Fibroblast of lung (primary cell): ENCODE results near the gene GABRE. TPM values are rescaled to one million over a fixed set of nuclear protein-coding genes. Genes with fewer than 3 reads are reported as not detected.

Source experiments
- DNase-seq, 2 donors: peaks; one replicate each; pipeline versions ENCODE4 v3.0.0 to v3.0.0-alpha.2; 2010; ENCODE audit warnings: low read depth in 2 of 2
- H2AFZ ChIP-seq: 2 replicates; pipeline ENCODE4 v1.5.1; 2012; ENCODE audit warnings: low read length, control low read depth, inconsistent platforms
- H3K27ac ChIP-seq: 2 replicates; pipeline ENCODE4 v1.5.1; 2011; ENCODE audit warnings: low read length, control low read depth; ENCODE audit not compliant: insufficient read depth
- H3K27me3 ChIP-seq: 2 replicates; pipeline ENCODE4 v1.5.1; 2011; ENCODE audit warnings: mild to moderate bottlenecking, low read length; ENCODE audit not compliant: control insufficient read depth, insufficient read depth
- H3K36me3 ChIP-seq: 2 replicates; pipeline ENCODE4 v1.5.1; 2011; ENCODE audit warnings: low read length; ENCODE audit not compliant: control insufficient read depth, insufficient read depth
- H3K4me1 ChIP-seq: 2 replicates; pipeline ENCODE4 v1.5.1; 2011; ENCODE audit warnings: low read length; ENCODE audit not compliant: control insufficient read depth, insufficient read depth; ENCODE audit errors: extremely low read depth
- H3K4me2 ChIP-seq: 2 replicates; pipeline ENCODE4 v1.5.1; 2011; ENCODE audit warnings: low read length, control low read depth; ENCODE audit not compliant: insufficient read depth; ENCODE audit errors: extremely low read depth
- H3K4me3 ChIP-seq, 4 experiments: fragments of 200-600 bp in 1 of 4; sonication (generic) in 1 of 4; replicated peaks in 1 of 4; 2 replicates each; pipeline ENCODE4 v1.5.1; 2011 to 2016; ENCODE audit warnings: low read length in 4 of 4, low read depth in 3 of 4, mild to moderate bottlenecking in 3 of 4, control low read depth in 2 of 4, inconsistent platforms in 1 of 4, mixed read lengths in 1 of 4; ENCODE audit not compliant: insufficient read depth in 1 of 4; ENCODE audit errors: control extremely low read depth in 1 of 4
- H3K79me2 ChIP-seq: 2 replicates; pipeline ENCODE4 v1.5.1; 2012; ENCODE audit warnings: mild to moderate bottlenecking, low read length, inconsistent platforms; ENCODE audit not compliant: control insufficient read depth, insufficient read depth
- H3K9ac ChIP-seq: 2 replicates; pipeline ENCODE4 v1.5.1; 2011; ENCODE audit warnings: mild to moderate bottlenecking, low read length, control low read depth; ENCODE audit not compliant: insufficient read depth
- H3K9me3 ChIP-seq: 2 replicates; pipeline ENCODE4 v1.5.1; 2012; ENCODE audit warnings: low read depth, low read length; ENCODE audit not compliant: control insufficient read depth, insufficient read depth
- H4K20me1 ChIP-seq: 2 replicates; pipeline ENCODE4 v1.5.1; 2011; ENCODE audit warnings: low read length; ENCODE audit not compliant: control insufficient read depth, insufficient read depth; ENCODE audit errors: extremely low read depth
- EZH2 ChIP-seq: IDR thresholded peaks from 2 replicates; pipeline ENCODE4 v1.5.1; 2012; ENCODE audit warnings: low read length, control low read depth, mild to moderate bottlenecking; ENCODE audit errors: missing control alignments
- polyA plus RNA-seq, 2 donors: library from polyadenylated mRNA; depleted of rRNA in 1 of 2; stranded (reverse) in 1 of 2; unstranded in 1 of 2; fragments of >200 nt; gene quantifications; 2 replicates each; pipeline ENCODE4 v1.2.1, GENCODE V29; 2011 to 2012; ENCODE audit warnings: missing spikeins in 1 of 2
- total RNA-seq: library from RNA; depleted of rRNA; stranded (reverse); fragments of >200 nt; gene quantifications from 2 replicates; pipeline ENCODE4 v1.2.1, GENCODE V29; 2014
- TF ChIP-seq, protein P1 (sequence below), 2 donors: IDR thresholded peaks in 1 of 2; conservative IDR thresholded peaks in 1 of 2; 1 replicate in 1 of 2; 2 replicates in 1 of 2; pipeline ENCODE4 v1.5.1; 2011 to 2012; ENCODE audit warnings: low read length in 2 of 2, control low read depth in 1 of 2, inconsistent platforms in 1 of 2, low read depth in 1 of 2, mild to moderate bottlenecking in 1 of 2

GABRE gene
- total and polyA plus RNA-seq, 2 donors (not counting 1 experiment from before 2014, with no cell fraction given) = 2.0 to 3.8 TPM

DNA sequence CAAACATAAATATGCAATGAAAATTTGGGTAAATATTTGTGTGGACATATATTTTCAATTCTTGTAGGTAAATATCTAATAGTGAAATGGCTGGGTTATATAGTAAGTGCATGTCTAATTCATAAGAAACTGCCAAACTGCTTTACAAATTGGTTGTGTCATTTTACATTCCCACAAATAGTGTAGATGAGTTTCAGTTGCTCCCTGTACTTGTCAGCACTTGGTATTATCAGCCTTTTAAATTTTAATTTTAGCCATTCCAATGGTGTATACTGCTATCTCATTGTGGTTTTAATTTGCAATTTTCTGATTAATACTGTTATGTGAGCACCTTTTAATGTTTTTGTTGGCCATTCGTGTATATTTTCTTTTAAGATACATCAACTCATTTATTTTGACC, 23.1 kb upstream of the GABRE start:
- Histone ChIP-seq H3K27me3 (no peaks in the 10 kb centered on the region), H3K9ac (no peak overlapping the region), H2AFZ (no peak overlapping the region), H3K4me3 (no peak overlapping the region), H3K9me3 (no peaks in the 10 kb centered on the region), H4K20me1 (no peaks in the 10 kb centered on the region), H3K4me2 (no peak overlapping the region), H3K36me3 (no peaks in the 10 kb centered on the region), H3K27ac (no peak overlapping the region), H3K79me2 (no peaks in the 10 kb centered on the region), H3K4me1 (no peaks in the 10 kb centered on the region)
- TF ChIP-seq, protein P1, sequence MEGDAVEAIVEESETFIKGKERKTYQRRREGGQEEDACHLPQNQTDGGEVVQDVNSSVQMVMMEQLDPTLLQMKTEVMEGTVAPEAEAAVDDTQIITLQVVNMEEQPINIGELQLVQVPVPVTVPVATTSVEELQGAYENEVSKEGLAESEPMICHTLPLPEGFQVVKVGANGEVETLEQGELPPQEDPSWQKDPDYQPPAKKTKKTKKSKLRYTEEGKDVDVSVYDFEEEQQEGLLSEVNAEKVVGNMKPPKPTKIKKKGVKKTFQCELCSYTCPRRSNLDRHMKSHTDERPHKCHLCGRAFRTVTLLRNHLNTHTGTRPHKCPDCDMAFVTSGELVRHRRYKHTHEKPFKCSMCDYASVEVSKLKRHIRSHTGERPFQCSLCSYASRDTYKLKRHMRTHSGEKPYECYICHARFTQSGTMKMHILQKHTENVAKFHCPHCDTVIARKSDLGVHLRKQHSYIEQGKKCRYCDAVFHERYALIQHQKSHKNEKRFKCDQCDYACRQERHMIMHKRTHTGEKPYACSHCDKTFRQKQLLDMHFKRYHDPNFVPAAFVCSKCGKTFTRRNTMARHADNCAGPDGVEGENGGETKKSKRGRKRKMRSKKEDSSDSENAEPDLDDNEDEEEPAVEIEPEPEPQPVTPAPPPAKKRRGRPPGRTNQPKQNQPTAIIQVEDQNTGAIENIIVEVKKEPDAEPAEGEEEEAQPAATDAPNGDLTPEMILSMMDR (conservative IDR thresholded peaks at IDR 0.05 in 1 of 2, IDR thresholded peaks at IDR 0.05 in 1 of 2; ENCODE audit: low read depth in 1 of 2, low read length in 2 of 2) = no peak
- TF ChIP-seq EZH2 = no peak
- DNase-seq = no peak

DNA sequence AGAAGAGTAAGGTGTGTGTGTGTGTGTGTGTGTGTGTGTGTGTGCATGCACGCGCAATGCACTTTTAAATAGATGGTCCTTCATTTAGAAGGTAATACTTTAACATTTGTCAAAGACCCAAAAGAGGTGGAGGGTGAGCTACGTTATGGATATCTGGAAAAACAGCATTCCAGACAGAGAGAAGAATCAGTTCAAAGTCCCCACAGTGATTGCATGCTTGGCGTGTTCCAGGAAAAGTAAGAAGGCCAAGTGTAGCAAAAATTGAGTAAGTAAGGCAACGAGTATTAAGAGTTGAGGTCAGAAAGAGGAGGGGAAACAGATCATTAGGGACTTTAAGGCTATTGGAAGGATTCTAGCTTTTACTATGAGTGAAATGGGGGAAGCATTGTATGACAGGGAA, 21.9 kb upstream of the GABRE start:
- no peak overlapping the region for H3K9ac ChIP-seq
- H3K79me2 ChIP-seq = no peaks in the 10 kb centered on the region
- no peaks in the 10 kb centered on the region for H3K4me1 ChIP-seq
- no peak overlapping the region for H3K4me3 ChIP-seq
- H3K4me2 ChIP-seq = no peak overlapping the region
- no peaks in the 10 kb centered on the region for H3K27me3 ChIP-seq
- TF ChIP-seq, protein P1 (conservative IDR thresholded peaks at IDR 0.05 in 1 of 2, IDR thresholded peaks at IDR 0.05 in 1 of 2; ENCODE audit: low read depth in 1 of 2, low read length in 2 of 2) = no peak
- TF ChIP-seq EZH2 = no peak
- no peaks in the 10 kb centered on the region for H4K20me1 ChIP-seq
- no peak overlapping the region for H2AFZ ChIP-seq
- H3K27ac ChIP-seq = no peak overlapping the region
- no peaks in the 10 kb centered on the region for H3K36me3 ChIP-seq
- DNase-seq = no peak
- H3K9me3 ChIP-seq = no peaks in the 10 kb centered on the region

DNA sequence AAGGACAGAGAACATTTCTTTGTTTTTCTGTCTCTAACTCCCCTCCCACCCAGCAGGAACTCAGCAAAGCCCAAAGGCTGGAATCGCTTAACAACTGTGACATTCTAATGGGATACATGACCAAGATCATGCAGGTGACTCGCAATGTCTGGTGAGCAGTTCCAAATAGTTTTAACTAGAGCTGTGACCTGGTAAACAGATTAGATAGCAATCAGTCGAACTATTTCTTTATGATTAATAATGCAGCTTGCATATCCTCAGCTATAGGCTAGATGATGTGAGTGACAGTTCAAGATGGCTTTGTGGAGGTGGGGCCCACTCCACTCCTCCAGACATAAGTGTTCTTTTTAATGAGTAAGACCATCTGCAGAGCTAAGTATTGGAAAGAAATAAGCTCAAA, 20.0 kb upstream of the GABRE start:
- Histone ChIP-seq H3K4me3 (no peak overlapping the region), H3K27me3 (no peaks in the 10 kb centered on the region), H3K9ac (no peak overlapping the region), H3K4me2 (no peak overlapping the region), H3K4me1 (no peaks in the 10 kb centered on the region), H3K9me3 (no peaks in the 10 kb centered on the region), H4K20me1 (no peaks in the 10 kb centered on the region), H3K79me2 (no peaks in the 10 kb centered on the region), H2AFZ (no peak overlapping the region), H3K27ac (no peak overlapping the region), H3K36me3 (no peaks in the 10 kb centered on the region)
- TF ChIP-seq EZH2 = no peak
- TF ChIP-seq, protein P1 (conservative IDR thresholded peaks at IDR 0.05 in 1 of 2, IDR thresholded peaks at IDR 0.05 in 1 of 2; ENCODE audit: low read depth in 1 of 2, low read length in 2 of 2) = no peak
- no peak for DNase-seq
